Natural killer cell treated with Interleukin-12 subunit alpha and Interleukin-12 subunit beta and Interleukin-15 and Interleukin-18, amount 100 ng/mL, for 72 hours (primary cell): ENCODE data around the gene PRKAR1B. TPM values are rescaled to one million over a fixed set of nuclear protein-coding genes. Genes with fewer than 3 reads are reported as not detected.

Experiments used
- total RNA-seq, 2 donors: library from RNA; stranded (reverse); gene quantifications; one replicate each; pipeline ENCODE4 v1.2.3, GENCODE V29; 2022

The PRKAR1B gene
- total RNA-seq, 2 donors from 2014 or later, result 9.8 to 31.9 TPM

Other genes starting within 250 kb of the PRKAR1B start
- gene PDGFA, start 207.4 kb downstream of the PRKAR1B start, total RNA-seq, result 1 to 10 TPM; 1.3 to 5.0 TPM
- gene DNAAF5, start 582 bp downstream of the PRKAR1B start, total RNA-seq, result 10 to 100 TPM; 19.5 to 53.4 TPM
- gene SUN1, start 105.2 kb upstream of the PRKAR1B start, total RNA-seq, result 10 to 100 TPM; 34.3 to 50.4 TPM
- gene GET4, start 149.3 kb upstream of the PRKAR1B start, total RNA-seq, result 10 to 100 TPM; 42.8 to 44.5 TPM
- gene ADAP1, start 227.4 kb upstream of the PRKAR1B start, total RNA-seq, result 100 to 1,000 TPM in 1 of 2 donors, 10 to 100 TPM in 1; 70.6 to 161 TPM
- gene COX19, start 248.3 kb upstream of the PRKAR1B start, total RNA-seq, result 10 to 100 TPM; 17.2 to 19.9 TPM